ENCODE measurements around the gene KLHL6.

DNA sequence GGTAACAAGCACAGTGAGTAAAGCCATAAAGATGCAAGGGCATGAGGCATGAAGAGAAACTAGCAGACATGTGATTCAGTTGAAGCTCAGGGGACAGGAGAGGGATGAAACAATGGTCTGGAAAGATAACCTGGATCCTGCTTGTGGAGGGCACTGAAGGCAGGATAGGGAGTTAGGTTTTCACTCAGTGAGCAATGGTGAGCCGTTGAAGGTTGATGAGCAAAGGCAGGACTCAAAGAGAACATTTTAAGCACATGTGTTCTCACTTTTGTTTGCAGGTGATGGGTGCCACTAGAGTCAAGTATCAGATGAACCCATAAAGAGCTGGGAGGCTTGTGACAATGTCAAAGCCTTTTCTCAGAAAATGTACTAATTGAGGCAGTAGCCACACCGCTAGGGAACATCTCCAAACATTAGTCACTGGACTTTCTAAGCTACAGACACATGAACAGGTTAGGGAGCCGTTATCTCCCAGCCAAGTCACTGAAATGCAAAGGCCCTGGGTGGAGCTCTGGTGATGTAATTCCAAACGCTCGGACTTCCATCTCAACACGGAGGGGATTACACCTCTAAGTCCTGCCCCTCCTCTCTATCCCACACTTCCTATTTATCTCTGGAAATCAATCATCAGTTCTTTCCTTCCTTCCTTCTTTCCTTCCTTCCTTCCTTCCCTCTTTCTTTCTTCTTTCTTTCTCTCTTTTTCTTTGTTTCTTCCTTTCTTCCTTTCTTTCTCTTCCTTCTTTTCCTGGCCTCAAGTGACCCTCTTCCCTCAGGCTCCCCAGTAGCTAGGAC is 22.7 kb downstream of the KLHL6 start:
- no peak for TF ChIP-seq POLR2A (IDR thresholded peaks at IDR 0.05)
- TF ChIP-seq, protein P1, sequence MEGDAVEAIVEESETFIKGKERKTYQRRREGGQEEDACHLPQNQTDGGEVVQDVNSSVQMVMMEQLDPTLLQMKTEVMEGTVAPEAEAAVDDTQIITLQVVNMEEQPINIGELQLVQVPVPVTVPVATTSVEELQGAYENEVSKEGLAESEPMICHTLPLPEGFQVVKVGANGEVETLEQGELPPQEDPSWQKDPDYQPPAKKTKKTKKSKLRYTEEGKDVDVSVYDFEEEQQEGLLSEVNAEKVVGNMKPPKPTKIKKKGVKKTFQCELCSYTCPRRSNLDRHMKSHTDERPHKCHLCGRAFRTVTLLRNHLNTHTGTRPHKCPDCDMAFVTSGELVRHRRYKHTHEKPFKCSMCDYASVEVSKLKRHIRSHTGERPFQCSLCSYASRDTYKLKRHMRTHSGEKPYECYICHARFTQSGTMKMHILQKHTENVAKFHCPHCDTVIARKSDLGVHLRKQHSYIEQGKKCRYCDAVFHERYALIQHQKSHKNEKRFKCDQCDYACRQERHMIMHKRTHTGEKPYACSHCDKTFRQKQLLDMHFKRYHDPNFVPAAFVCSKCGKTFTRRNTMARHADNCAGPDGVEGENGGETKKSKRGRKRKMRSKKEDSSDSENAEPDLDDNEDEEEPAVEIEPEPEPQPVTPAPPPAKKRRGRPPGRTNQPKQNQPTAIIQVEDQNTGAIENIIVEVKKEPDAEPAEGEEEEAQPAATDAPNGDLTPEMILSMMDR (IDR thresholded peaks at IDR 0.05) = no peak

Measured in tibial nerve (tissue), 3 donors.